Loucy (cell line): ENCODE results near the gene DAP.

Experiments
- CTCF ChIP-seq: fragments of 200-600 bp; sonication (generic); conservative IDR thresholded peaks from 2 replicates; pipeline ENCODE4 v1.5.1; 2014; ENCODE audit warnings: mild to moderate bottlenecking, antibody characterized with exemption, low read length
- EZH2phosphoT487 ChIP-seq: fragments of 200-600 bp; IDR thresholded peaks from 2 replicates; pipeline ENCODE4 v1.6.1; 2018; ENCODE audit warnings: antibody characterized with exemption, mild to moderate bottlenecking, moderate library complexity, borderline replicate concordance

- no peak for TF ChIP-seq CTCF
- no peak for TF ChIP-seq EZH2phosphoT487
These were observed 78.1 kb downstream of the DAP start for GRCh38 chr5:10682801-10683525.
